Right lobe of liver (tissue), 4 donors: Measurements from ENCODE around the gene PLXNA3.

Experiments
- POLR2A ChIP-seq: fragments of 450-650 bp; IDR thresholded peaks from one replicate; pipeline ENCODE4 v1.6.1; 2017; ENCODE audit warnings: antibody characterized with exemption, mild to moderate bottlenecking
- TF ChIP-seq, protein P1 (sequence below), 4 donors: fragments of 200-600 bp in 3 of 4; fragments of 450-650 bp in 1 of 4; IDR thresholded peaks; one replicate each; pipeline versions ENCODE4 v1.5.1 to v1.8.0; 2016 to 2022; ENCODE audit warnings: antibody characterized with exemption in 4 of 4, mild to moderate bottlenecking in 2 of 4
- donor health status: DM: no; HTN: no; CAD: no.
- donor health status: DM: no; HTN: no; CAD: no.
- donor health status: DM: no; HTN: yes; CAD: no.

DNA sequence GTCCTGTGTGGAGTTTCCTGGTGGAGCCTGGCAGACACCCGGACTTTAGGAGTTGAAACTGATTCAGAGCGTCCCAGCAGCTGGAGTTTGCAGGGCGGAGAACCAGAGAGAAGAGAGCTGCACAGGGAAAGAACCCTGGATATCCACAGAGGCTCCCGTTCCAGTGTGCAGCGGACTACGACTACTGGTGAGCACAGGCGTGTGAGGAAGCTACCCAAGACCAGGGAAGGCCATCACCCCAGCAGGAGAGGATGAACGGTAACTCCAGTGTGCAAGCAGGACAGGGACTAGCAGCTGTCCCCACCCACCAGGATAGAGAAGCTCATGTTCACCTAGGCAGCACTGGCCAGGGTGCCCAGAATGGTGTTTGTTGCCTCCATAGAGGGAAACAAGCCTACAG lies 18.7 kb downstream of the PLXNA3 start:
- TF ChIP-seq POLR2A: no peak
- TF ChIP-seq, protein P1, sequence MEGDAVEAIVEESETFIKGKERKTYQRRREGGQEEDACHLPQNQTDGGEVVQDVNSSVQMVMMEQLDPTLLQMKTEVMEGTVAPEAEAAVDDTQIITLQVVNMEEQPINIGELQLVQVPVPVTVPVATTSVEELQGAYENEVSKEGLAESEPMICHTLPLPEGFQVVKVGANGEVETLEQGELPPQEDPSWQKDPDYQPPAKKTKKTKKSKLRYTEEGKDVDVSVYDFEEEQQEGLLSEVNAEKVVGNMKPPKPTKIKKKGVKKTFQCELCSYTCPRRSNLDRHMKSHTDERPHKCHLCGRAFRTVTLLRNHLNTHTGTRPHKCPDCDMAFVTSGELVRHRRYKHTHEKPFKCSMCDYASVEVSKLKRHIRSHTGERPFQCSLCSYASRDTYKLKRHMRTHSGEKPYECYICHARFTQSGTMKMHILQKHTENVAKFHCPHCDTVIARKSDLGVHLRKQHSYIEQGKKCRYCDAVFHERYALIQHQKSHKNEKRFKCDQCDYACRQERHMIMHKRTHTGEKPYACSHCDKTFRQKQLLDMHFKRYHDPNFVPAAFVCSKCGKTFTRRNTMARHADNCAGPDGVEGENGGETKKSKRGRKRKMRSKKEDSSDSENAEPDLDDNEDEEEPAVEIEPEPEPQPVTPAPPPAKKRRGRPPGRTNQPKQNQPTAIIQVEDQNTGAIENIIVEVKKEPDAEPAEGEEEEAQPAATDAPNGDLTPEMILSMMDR (IDR thresholded peaks at IDR 0.05): no peak
